ENCODE measurements around the gene A4GALT. TPM values are rescaled to one million over a fixed set of nuclear protein-coding genes. Genes with fewer than 3 reads are reported as not detected.

The A4GALT gene
- total and polyA plus RNA-seq, 10 of the 15 experiments (the other 5 are each of a cell fraction or from before 2014, with no cell fraction given) = 0.04 to 3.9 (median 2.3) TPM; not detected in 1

DNA sequence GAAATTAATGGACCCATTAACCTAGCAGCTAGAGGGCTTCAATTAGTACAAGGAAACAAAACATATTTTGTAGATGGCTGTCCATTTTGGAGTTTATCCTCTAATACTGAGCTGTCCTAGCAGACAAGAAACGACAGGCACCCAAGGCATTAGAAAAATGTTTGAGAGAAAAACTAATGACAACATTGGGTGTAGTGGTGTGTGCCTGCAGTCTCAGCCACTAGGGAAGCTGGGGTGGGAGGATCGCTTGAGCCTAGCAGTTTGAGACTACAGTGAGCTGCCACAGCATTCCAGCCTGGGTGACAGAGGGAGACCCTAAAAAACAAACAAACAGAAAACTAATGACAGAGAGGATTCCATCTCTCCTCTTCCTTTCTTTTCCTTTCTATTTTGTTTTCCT lies 1.5 kb downstream of the A4GALT start:
- Histone ChIP-seq H3K4me1 (ENCODE audit: control insufficient read depth, insufficient read depth, low read length) (peaks cover 34% of the 10 kb centered on the region), H3K4me2 (ENCODE audit: control insufficient read depth, insufficient read depth) (peak overlapping the region; percentile 82), H3K9me3 (replicated peaks; ENCODE audit: control insufficient read depth, insufficient read depth, low read length) (no peaks in the 10 kb centered on the region), H3K36me3 (ENCODE audit: control insufficient read depth in 2 of 2, insufficient read depth in 2 of 2, low read length in 1 of 2) (no peaks in the 10 kb centered on the region), H4K20me1 (ENCODE audit: control insufficient read depth, insufficient read depth) (no peaks in the 10 kb centered on the region), H3K27ac (ENCODE audit: control insufficient read depth, insufficient read depth) (peak overlapping the region; percentile 58; the same call in 1 of the 2 replicates), H2AFZ (ENCODE audit: control insufficient read depth, low read depth, low read length) (no peak overlapping the region), H3K27me3 (replicated peaks in 1 of 2; ENCODE audit: control insufficient read depth in 2 of 2, insufficient read depth in 2 of 2, low read length in 1 of 2) (no peaks in the 10 kb centered on the region; a peak in 1 of 4 replicates), H3K9ac (ENCODE audit: control insufficient read depth, insufficient read depth, low read length) (peak overlapping the region; percentile 70), H3K4me3 (peak overlapping the region; percentile 76), H3K79me2 (ENCODE audit: control insufficient read depth, insufficient read depth, low read length) (peaks cover 22% of the 10 kb centered on the region)
- TF ChIP-seq, protein P1, sequence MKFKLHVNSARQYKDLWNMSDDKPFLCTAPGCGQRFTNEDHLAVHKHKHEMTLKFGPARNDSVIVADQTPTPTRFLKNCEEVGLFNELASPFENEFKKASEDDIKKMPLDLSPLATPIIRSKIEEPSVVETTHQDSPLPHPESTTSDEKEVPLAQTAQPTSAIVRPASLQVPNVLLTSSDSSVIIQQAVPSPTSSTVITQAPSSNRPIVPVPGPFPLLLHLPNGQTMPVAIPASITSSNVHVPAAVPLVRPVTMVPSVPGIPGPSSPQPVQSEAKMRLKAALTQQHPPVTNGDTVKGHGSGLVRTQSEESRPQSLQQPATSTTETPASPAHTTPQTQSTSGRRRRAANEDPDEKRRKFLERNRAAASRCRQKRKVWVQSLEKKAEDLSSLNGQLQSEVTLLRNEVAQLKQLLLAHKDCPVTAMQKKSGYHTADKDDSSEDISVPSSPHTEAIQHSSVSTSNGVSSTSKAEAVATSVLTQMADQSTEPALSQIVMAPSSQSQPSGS (IDR thresholded peaks at IDR 0.05; ENCODE audit: low read length) = no peak
- TF ChIP-seq, protein P2, sequence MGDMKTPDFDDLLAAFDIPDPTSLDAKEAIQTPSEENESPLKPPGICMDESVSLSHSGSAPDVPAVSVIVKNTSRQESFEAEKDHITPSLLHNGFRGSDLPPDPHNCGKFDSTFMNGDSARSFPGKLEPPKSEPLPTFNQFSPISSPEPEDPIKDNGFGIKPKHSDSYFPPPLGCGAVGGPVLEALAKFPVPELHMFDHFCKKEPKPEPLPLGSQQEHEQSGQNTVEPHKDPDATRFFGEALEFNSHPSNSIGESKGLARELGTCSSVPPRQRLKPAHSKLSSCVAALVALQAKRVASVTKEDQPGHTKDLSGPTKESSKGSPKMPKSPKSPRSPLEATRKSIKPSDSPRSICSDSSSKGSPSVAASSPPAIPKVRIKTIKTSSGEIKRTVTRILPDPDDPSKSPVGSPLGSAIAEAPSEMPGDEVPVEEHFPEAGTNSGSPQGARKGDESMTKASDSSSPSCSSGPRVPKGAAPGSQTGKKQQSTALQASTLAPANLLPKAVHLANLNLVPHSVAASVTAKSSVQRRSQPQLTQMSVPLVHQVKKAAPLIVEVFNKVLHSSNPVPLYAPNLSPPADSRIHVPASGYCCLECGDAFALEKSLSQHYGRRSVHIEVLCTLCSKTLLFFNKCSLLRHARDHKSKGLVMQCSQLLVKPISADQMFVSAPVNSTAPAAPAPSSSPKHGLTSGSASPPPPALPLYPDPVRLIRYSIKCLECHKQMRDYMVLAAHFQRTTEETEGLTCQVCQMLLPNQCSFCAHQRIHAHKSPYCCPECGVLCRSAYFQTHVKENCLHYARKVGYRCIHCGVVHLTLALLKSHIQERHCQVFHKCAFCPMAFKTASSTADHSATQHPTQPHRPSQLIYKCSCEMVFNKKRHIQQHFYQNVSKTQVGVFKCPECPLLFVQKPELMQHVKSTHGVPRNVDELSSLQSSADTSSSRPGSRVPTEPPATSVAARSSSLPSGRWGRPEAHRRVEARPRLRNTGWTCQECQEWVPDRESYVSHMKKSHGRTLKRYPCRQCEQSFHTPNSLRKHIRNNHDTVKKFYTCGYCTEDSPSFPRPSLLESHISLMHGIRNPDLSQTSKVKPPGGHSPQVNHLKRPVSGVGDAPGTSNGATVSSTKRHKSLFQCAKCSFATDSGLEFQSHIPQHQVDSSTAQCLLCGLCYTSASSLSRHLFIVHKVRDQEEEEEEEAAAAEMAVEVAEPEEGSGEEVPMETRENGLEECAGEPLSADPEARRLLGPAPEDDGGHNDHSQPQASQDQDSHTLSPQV (IDR thresholded peaks at IDR 0.05) = no peak
- TF ChIP-seq, protein P3, sequence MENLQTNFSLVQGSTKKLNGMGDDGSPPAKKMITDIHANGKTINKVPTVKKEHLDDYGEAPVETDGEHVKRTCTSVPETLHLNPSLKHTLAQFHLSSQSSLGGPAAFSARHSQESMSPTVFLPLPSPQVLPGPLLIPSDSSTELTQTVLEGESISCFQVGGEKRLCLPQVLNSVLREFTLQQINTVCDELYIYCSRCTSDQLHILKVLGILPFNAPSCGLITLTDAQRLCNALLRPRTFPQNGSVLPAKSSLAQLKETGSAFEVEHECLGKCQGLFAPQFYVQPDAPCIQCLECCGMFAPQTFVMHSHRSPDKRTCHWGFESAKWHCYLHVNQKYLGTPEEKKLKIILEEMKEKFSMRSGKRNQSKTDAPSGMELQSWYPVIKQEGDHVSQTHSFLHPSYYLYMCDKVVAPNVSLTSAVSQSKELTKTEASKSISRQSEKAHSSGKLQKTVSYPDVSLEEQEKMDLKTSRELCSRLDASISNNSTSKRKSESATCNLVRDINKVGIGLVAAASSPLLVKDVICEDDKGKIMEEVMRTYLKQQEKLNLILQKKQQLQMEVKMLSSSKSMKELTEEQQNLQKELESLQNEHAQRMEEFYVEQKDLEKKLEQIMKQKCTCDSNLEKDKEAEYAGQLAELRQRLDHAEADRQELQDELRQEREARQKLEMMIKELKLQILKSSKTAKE (IDR thresholded peaks at IDR 0.05; ENCODE audit: low read depth, poor library complexity, severe bottlenecking) = no peak
- TF ChIP-seq TBL1XR1 (IDR thresholded peaks at IDR 0.05; ENCODE audit: low read depth, low read length) (no peak), SMAD5 (IDR thresholded peaks at IDR 0.05; ENCODE audit: low read depth) (no peak), ZNF384 (IDR thresholded peaks at IDR 0.05; ENCODE audit: borderline replicate concordance, low read depth, low read length) (no peak)
- BruUV-seq (replicated peaks) = no TSS peak
- peak; percentile 24 for ATAC-seq
- FAIRE-seq = peak; percentile 86
- CTCF ChIA-PET = interaction anchor here (0.6 to 1.5 kb wide), 8 partner anchors 9 to 101 kb away, joined by 3 to 4 read pairs (median 3); no protein-coding TSS in a partner anchor
- WGBS (ENCODE audit: insufficient coverage, insufficient replicate concordance, low lambda C conversion rate, missing lambda C conversion rate) = 58% methylated on average over 2 of the region's 2 CpGs
- RAD21 ChIA-PET (ENCODE audit: unreplicated experiment) = interaction anchor here (0.8 to 3.5 kb wide), 10 partner anchors 12 to 137 kb away, joined by 3 to 14 read pairs (median 4); partner anchors contain the start of gene ARFGAP3
- no peak for DNase-seq (ENCODE audit: low read depth, low spot score)
- in situ Hi-C loops (cut with MboI) = no loop called here
- SMC1A ChIA-PET (ENCODE audit: uncharacterized antibody, unreplicated experiment) = interaction anchor here (0.7 to 1.5 kb wide), 11 partner anchors 9 to 137 kb away, joined by 3 to 5 read pairs (median 3); no protein-coding TSS in a partner anchor
- POLR2A ChIA-PET = interaction anchor here (0.5 to 2.2 kb wide), 9 partner anchors 8 to 448 kb away, joined by 3 to 9 read pairs (median 5); no protein-coding TSS in a partner anchor
- intact Hi-C loops (cut with micrococcal nuclease; ENCODE audit: unreplicated experiment) = no loop called here
